HG02623 (cell line): ENCODE data around the gene IFITM1.
"Not testable (repeated sequence)": the region's sequence is repeated elsewhere in the genome, so short reads cannot be mapped to it uniquely, and the experiment has no call there.

Experiments
- ATAC-seq: cut with Tn5 transposase; IDR thresholded peaks from one replicate; pipeline ENCODE4 v1.9.1; 2021; ENCODE audit warnings: moderate library complexity; ENCODE audit not compliant: unreplicated experiment

Gene IFITM1

GRCh38 chr11:282630-283360 is 31.0 kb upstream of the IFITM1 start:
- no peak for ATAC-seq

DNA sequence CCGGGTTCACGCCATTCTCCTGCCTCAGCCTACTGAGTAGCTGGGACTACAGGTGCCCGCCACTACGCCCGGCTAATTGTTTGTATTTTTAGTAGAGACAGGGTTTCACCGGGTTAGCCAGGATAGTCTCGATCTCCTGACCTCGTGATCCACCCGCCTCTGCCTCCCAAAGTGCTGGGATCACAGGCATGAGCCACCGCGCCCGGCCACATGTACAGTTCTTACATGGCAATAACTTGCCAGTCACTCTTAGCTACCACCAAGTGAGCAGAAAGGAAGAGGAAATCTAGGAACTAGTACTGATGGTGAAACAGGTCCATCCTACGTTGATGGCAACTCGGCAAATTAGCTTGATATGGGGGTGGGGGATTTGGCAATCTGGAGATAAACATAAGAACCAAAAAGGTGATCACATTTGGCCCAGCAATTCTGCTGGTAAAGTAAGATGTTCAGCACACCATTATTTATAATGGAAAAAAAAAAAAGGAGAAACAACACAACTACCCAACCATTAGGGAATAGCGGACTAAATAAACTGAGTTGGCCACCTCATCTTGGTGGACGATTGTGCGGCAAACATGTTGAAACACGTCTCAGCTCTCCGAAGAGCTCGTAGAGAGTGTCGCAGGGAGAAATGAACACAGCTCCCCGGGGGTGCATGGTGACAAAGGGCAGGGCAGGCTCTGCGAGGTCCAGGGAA is 30.3 kb upstream of the IFITM1 start:
- ATAC-seq = no peak

DNA sequence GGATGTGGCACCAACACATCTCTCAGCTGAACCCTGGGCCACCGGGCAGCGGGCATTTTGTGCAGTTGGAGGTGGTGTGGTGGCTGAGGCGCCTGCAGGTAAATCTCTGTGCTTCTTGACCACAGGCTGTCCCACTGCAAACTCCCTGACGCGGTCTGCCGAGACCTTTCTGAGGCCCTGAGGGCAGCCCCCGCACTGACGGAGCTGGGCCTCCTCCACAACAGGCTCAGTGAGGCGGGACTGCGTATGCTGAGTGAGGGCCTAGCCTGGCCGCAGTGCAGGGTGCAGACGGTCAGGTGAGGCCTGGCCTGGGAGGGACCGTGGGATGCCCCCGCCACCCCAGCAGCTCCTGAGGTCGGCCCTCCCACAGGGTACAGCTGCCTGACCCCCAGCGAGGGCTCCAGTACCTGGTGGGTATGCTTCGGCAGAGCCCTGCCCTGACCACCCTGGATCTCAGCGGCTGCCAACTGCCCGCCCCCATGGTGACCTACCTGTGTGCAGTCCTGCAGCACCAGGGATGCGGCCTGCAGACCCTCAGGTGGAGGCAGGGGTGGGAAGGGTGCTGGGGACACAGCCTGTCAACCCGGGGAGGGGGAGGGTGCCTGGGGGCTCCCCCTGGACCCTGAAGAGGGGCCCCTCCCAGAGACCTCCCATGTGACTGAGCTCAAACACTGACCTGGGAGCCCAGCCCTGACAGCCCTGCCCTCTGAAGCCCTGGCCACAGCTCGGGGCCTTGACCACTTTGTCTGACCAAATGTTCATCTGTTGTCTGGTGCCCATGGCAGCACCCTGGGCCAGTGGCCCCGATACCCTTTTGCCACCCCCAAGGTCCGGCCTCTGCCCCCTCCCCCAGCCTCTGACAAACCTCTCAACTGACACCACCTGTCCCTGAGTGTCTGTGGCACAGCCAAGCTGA is 29.5 kb upstream of the IFITM1 start:
- no peak for ATAC-seq

DNA sequence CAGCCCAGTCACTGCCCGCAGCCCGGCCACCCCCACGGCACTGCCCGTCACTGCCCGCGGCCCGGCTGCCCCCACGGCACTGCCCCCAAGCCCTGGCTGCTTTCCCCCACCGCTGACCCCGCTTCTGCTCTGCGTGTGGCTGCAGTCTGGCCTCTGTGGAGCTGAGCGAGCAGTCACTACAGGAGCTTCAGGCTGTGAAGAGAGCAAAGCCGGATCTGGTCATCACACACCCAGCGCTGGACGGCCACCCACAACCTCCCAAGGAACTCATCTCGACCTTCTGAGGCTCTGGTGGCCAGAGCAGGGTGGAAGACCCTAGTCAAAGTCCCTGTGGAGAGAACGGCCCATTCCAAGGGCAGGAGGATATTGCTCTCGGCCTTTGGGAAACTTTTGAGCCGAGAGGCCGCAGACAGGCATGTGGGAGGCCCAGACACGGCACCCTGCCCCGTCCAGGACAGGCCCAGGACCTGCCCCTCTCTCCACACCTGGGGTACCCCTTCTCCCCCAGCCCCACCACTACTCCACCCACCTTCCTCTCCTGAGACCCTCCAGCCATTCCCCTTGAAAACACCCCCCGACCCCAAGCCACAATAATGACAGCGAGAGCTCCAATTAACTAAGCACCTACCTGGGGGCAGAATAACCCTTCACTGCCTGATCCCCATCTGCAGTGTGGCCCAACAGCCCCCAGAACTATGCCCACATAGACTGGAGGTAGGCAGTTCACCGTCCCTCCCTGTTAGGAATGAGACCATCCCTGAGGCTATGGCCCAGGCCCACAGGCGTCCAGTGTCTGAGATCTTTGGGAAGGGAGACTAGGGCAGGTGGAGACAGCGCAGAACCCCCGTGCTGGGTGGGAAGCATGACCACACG is 28.6 kb upstream of the IFITM1 start:
- no peak for ATAC-seq

DNA sequence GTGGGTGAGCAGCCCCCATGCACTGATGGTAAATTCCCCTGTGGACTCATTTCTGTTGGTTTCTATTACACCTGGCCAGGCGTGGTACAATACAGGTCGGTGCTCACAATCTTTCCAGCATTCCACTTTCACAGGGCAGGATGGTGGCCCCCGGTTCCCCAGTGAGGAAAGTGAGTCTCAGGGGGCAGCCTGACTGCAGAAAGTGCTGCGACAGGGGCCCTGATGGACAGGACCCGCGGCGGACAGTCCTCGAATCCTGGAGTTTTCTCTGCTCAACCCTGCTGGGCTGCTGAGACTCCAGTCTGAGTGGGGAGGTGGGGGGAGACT is 28.0 kb upstream of the IFITM1 start:
- no peak for ATAC-seq

GRCh38 chr11:286977-287820 is 26.6 kb upstream of the IFITM1 start:
- ATAC-seq = not testable (repeated sequence)

DNA sequence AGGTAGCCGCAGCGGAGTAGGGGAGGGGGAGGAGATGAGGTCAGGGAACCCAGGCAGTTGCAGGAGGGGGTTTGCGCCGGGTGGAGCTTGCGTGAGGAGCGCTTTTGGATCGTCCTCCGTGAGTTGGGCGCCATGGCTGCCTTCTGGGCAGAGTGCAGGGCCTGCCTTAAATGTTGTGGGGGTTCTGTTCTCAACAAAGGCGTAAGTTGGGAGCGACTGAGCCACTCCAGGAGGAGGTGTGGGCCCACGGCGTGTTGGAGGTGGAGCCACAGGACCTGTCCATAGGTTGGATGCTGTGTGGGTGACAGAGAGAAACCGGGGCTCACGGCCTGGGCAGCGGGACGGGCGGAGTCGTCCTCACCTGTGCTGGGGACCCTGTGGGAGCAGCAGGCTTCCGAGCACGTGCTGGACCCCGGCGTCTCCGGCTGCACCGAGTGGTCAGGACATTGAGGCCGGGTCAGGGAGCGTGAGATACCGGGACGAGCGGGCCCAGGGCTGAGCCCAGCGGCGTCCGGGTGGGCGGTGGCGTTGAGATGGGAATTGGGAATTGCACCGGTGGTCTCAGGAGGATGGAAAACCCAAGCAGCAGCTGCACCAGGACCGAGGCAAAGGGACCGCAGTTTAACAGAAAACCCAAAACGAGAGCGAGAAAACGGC is 25.9 kb upstream of the IFITM1 start:
- ATAC-seq = no peak

GRCh38 chr11:288478-289397 is 25.1 kb upstream of the IFITM1 start, which contains the start of gene PGGHG:
Gene PGGHG, plus strand, starts transcription at chr11:289126. Its CDS starts 691 bp downstream, at chr11:289817.
- no peak for ATAC-seq

- ATAC-seq = no peak
These were observed 24.5 kb upstream of the IFITM1 start for GRCh38 chr11:289398-289711.

DNA sequence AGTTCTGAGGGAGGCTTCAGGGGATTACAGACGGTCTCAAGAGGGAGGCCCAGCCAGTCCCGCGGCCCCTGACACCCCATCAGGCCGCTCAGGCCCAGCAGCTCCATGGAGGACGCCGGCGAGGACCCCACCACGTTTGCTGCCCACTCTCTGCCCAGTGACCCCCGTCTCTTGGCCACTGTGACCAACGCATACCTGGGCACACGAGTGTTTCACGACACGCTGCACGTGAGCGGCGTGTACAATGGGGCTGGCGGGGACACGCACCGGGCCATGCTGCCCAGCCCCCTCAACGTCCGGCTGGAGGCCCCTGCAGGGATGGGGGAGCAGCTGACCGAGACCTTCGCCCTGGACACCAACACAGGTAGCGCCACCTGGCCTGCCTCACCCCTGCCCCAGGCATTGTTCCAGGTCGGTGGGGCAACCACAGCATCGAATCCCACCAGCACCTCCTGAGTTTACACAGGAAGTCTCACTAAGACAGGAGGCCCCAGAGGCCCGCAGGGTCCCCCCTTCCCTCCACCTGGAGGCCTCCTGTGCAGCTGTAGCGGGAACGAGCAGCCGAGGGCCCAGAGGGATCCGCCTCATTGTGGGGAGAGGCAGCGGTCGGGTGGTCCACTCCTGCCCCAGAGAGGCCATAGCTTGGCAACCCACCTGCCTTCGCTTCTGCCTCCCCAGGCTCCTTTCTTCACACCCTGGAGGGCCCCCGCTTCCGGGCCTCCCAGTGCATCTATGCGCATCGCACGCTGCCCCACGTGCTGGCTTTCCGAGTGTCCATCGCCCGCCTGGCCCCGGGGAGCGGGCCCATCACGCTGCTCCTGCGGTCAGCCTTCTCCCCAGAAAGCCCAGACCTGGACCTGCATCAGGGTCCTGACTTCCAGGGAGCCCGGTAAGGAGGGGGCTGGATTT is 23.9 kb upstream of the IFITM1 start:
- no peak for ATAC-seq

- no peak for ATAC-seq
These were observed 23.1 kb upstream of the IFITM1 start for GRCh38 chr11:290621-291231.

DNA sequence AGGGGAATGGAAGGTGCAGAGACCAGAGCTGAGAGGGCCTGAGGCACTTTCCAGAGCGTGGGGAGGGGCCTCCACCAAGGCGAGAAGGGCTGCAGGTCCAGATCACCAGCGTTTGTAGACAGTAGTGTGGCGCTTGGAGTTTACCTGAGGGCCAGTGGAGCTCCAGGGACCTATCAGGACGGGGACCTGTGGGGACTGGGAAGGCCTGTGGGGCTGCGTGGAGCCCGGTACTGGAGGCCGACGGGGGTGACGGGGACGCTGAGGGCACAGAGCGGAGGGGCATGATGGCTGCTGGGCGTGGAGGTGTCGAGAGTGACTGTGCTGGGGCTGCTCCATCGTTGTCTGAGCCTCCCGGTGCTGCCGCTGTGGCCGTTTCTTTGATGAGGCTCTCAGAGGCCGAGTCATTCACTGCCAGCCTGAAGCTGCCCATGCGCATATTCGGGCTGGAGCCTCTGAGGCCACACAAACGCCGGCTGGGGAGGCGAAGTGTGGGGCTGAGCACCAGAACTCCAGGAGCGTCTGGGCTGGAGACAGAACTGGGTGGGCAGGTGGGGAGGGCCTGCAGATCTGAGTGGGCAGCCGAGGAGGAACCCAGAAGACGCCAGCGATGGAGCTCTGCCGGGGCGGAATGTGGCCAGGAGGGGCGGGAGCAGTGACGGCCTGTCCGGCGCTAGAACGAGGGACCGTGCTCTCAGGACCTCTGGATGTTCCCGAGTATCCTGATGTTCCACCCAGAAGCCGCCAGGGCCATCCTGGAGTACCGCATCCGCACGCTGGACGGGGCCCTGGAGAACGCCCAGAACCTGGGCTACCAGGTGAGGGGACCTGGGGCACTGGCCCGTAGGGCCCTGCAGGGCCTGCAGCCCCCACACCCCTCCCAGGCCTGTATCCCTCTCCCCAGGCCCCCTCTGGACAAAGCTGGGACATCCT is 22.3 kb upstream of the IFITM1 start:
- ATAC-seq = no peak

DNA sequence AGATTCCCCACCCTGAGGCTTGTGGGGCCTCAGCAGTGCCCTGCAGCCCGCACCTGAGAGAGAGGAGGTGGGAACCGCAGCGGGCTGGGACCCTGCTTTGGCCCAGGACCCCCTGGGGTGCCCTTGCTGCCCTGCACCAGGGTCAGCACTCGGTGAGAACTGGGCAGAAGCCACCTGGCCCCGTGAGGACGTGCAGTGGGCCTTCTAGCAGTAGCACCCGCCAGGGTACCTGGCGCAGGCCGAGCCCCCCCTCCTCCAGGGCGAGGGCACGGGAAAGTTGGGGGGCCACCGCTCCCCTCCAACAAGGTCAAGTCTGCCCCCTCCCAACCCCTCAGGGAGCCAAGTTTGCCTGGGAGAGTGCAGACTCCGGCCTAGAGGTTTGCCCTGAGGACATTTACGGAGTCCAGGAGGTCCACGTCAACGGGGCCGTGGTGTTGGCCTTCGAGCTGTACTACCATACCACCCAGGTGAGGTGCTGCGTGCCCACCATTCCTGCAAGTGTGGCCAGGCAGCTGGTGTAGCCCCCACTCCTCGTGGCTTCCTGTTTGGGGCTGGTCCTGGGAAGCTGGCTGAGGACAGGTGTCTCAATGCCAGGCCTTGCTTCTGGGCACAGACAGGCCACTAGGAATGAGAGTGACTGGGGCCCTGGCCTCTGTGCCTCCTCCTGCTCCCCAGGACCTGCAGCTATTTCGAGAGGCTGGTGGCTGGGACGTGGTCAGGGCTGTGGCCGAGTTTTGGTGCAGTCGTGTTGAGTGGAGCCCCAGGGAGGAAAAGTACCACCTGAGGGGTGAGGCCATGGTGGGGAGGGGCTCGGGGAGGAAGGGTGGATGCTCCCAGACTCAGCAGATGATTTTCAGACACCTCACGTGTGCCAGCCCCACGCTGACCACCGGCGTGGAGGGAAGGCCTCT is 21.4 kb upstream of the IFITM1 start:
- no peak for ATAC-seq

GRCh38 chr11:293271-293851 is 20.5 kb upstream of the IFITM1 start:
- ATAC-seq = no peak
